Keratinocyte (primary cell): ENCODE results near the gene ACAP3. TPM values are rescaled to one million over a fixed set of nuclear protein-coding genes. Genes with fewer than 3 reads are reported as not detected.

Experiments used
- DNase-seq: peaks from one replicate; pipeline ENCODE4 v3.0.0-alpha.2; 2011; ENCODE audit warnings: low read depth, missing footprints, low spot score
- FAIRE-seq: peaks from 2 replicates; lab custom pipeline; 2011; peaks lifted over from hg19 to GRCh38; lab: Jason Lieb, UNC
- H2AFZ ChIP-seq: 2 replicates; pipeline ENCODE4 v1.6.0; 2012; ENCODE audit warnings: low read length, control low read depth, inconsistent platforms; ENCODE audit not compliant: control insufficient read depth
- H3K27ac ChIP-seq: 2 replicates; pipeline ENCODE4 v1.5.1; 2011; ENCODE audit warnings: low read length; ENCODE audit not compliant: control insufficient read depth, insufficient read depth
- H3K27me3 ChIP-seq: 3 replicates; pipeline ENCODE4 v1.6.0; 2011; ENCODE audit warnings: low read length; ENCODE audit not compliant: control insufficient read depth, insufficient read depth; ENCODE audit errors: extremely low read depth
- H3K36me3 ChIP-seq, 2 experiments: 2 replicates in 1 of 2; 3 replicates in 1 of 2; pipeline ENCODE4 v1.5.1; 2011; ENCODE audit warnings: low read length in 2 of 2, mild to moderate bottlenecking in 1 of 2; ENCODE audit not compliant: control insufficient read depth in 2 of 2, insufficient read depth in 2 of 2; ENCODE audit errors: extremely low read depth in 1 of 2
- H3K4me1 ChIP-seq: 3 replicates; pipeline ENCODE4 v1.5.1; 2011; ENCODE audit warnings: low read length; ENCODE audit not compliant: control insufficient read depth, insufficient read depth; ENCODE audit errors: extremely low read depth
- H3K4me2 ChIP-seq: 3 replicates; pipeline ENCODE4 v1.6.0; 2011; ENCODE audit warnings: low read depth, low read length; ENCODE audit not compliant: control insufficient read depth, insufficient read depth; ENCODE audit errors: extremely low read depth
- H3K4me3 ChIP-seq, 3 experiments: fragments of 200-600 bp in 1 of 3; sonication (generic) in 1 of 3; 2 replicates in 2 of 3; 3 replicates in 1 of 3; pipeline ENCODE4 v1.5.1; 2011 to 2016; ENCODE audit warnings: low read length in 3 of 3, mild to moderate bottlenecking in 3 of 3, control low read depth in 2 of 3, inconsistent platforms in 1 of 3, low read depth in 1 of 3, mixed read lengths in 1 of 3, mixed run types in 1 of 3, moderate library complexity in 1 of 3; ENCODE audit not compliant: control insufficient read depth in 2 of 3, insufficient read depth in 2 of 3; ENCODE audit errors: extremely low read depth in 1 of 3
- H3K79me2 ChIP-seq: 2 replicates; pipeline ENCODE4 v1.6.0; 2012; ENCODE audit warnings: low read length; ENCODE audit not compliant: control insufficient read depth, insufficient read depth
- H3K9ac ChIP-seq: 3 replicates; pipeline ENCODE4 v1.6.0; 2011; ENCODE audit warnings: low read length; ENCODE audit not compliant: control insufficient read depth, insufficient read depth; ENCODE audit errors: extremely low read depth
- H3K9me1 ChIP-seq: 3 replicates; pipeline ENCODE4 v1.6.0; 2011; ENCODE audit warnings: low read length; ENCODE audit not compliant: control insufficient read depth, insufficient read depth; ENCODE audit errors: extremely low read depth
- H3K9me3 ChIP-seq: 2 replicates; pipeline ENCODE4 v1.5.1; 2012; ENCODE audit warnings: low read depth, low read length; ENCODE audit not compliant: control insufficient read depth
- H4K20me1 ChIP-seq: 3 replicates; pipeline ENCODE4 v1.6.0; 2011; ENCODE audit warnings: low read length; ENCODE audit not compliant: control insufficient read depth, insufficient read depth; ENCODE audit errors: extremely low read depth
- CTCF ChIP-seq, 3 experiments: IDR thresholded peaks in 1 of 3; conservative IDR thresholded peaks in 1 of 3; optimal IDR thresholded peaks in 1 of 3; 2 replicates in 2 of 3; 3 replicates in 1 of 3; pipeline versions ENCODE3 to v1.5.1; 2011; ENCODE audit warnings: low read length in 3 of 3, mild to moderate bottlenecking in 3 of 3, moderate library complexity in 2 of 3, control low read depth in 1 of 3, inconsistent platforms in 1 of 3; ENCODE audit not compliant: insufficient read depth in 2 of 3; ENCODE audit errors: extremely low read depth in 1 of 3
- EZH2 ChIP-seq: IDR thresholded peaks from one replicate; pipeline ENCODE4 v1.6.1; 2012; ENCODE audit warnings: inconsistent platforms, mild to moderate bottlenecking, low read length, moderate library complexity
- dilution Hi-C: fragments of 300-500 bp; cut with MboI; formaldehyde crosslinking; loops from one replicate; pipeline ENCODE4 v1.7.0; 2020; ENCODE audit warnings: low sequenced_read_pairs; ENCODE audit not compliant: extremely low pct_ligation_motif_present
- polyA plus RNA-seq, 5 experiments: library from polyadenylated mRNA; depleted of rRNA in 3 of 5; stranded (reverse) in 3 of 5; stranded (forward) in 1 of 5; unstranded in 1 of 5; fragments of >200 nt; gene quantifications; 1 replicate in 1 of 5; 2 replicates in 3 of 5; 3 replicates in 1 of 5; pipeline versions ENCODE4 v1.2.1 to v1.2.3, GENCODE V29; 2011 to 2012; ENCODE audit warnings: missing spikeins in 2 of 5, low read depth in 1 of 5, low replicate concordance in 1 of 5

Gene ACAP3
- polyA plus RNA-seq, 1 donor (not counting 4 experiments of a cell fraction or from before 2014, with no cell fraction given) = 17.4 TPM

DNA sequence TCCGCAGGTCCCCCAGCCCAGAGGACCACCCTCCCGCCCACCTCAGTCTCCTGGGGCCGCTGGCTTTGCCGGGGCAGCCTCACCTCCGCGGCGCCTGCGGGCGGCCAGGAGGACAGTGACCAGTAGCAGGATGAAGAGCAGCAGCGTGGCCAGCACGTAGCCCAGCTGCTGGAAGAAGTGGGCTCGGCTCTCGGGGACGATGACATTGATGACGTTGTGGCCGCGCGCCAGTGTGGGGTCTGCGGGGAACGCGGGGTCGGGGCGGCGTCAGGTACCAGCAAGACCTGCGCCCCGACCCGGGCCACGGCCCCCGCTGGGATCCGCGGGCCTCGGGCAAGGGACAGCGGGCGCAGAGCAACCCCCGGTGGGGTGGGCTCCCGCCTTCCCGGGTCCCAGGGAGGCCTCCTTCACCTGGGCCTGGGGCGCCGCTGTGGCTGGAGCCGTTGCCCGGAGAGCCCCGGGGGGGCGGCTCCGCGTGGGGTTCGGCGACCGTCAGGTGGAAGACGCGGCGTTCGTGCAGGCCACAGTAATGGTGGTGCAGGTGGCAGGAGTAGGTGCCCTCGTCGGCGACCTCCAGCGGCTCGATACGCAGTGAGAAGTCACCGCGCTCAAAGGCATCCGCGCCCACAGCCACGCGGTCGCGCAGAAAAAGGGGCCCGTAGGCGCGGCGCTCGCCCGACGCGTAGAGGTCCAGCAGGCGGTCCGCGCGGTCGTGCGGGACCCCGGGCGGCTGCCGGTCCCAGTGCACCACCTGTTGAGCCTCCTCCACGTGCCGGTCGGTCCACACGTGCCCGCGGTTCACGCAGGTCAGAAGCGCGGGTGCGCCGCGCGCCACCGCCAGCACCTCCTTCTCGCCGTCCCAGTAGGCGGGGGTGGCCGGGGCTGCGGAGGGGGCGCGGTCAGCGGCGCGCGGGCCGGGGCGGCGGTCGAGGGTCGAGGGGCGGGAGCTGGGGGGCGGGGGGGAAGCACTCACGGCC is 46.8 kb upstream of the ACAP3 start:
- H3K79me2 ChIP-seq = no peaks in the 10 kb centered on the region
- H3K27ac ChIP-seq = no peak overlapping the region
- H3K4me2 ChIP-seq = no peak overlapping the region

GRCh38 chr1:1353389-1354151 is 45.8 kb upstream of the ACAP3 start:
- H4K20me1 ChIP-seq = no peaks in the 10 kb centered on the region
- H3K27ac ChIP-seq = no peak overlapping the region
- H3K27me3 ChIP-seq = peaks cover 8% of the 10 kb centered on the region
- H3K9me3 ChIP-seq = no peaks in the 10 kb centered on the region
- H3K4me2 ChIP-seq = no peak overlapping the region
- no peak for TF ChIP-seq EZH2
- no peak for TF ChIP-seq CTCF (optimal IDR thresholded peaks at IDR 0.05 in 1 of 3, IDR thresholded peaks at IDR 0.05 in 1 of 3, conservative IDR thresholded peaks at IDR 0.05 in 1 of 3; ENCODE audit: extremely low read depth in 1 of 3, insufficient read depth in 2 of 3, low read length in 3 of 3)
- DNase-seq = no peak
- no peak overlapping the region for H2AFZ ChIP-seq
- peaks cover 6% of the 10 kb centered on the region for H3K4me1 ChIP-seq
- H3K79me2 ChIP-seq = peaks cover 3% of the 10 kb centered on the region
- H3K9me1 ChIP-seq = no peaks in the 10 kb centered on the region
- H3K4me3 ChIP-seq = no peak overlapping the region
- FAIRE-seq = no peak
- H3K36me3 ChIP-seq = no peaks in the 10 kb centered on the region
- H3K9ac ChIP-seq = no peak overlapping the region
- dilution Hi-C loops = no loop called here

More for the DNA sequence above, 46.8 kb upstream of the ACAP3 start:
- H3K9ac ChIP-seq = no peak overlapping the region
- TF ChIP-seq CTCF (optimal IDR thresholded peaks at IDR 0.05 in 1 of 3, IDR thresholded peaks at IDR 0.05 in 1 of 3, conservative IDR thresholded peaks at IDR 0.05 in 1 of 3; ENCODE audit: extremely low read depth in 1 of 3, insufficient read depth in 2 of 3, low read length in 3 of 3) (no peak), EZH2 (no peak)
- H4K20me1 ChIP-seq = no peaks in the 10 kb centered on the region
- DNase-seq (no peak), FAIRE-seq (no peak)
- H3K27me3 ChIP-seq = peaks cover 8% of the 10 kb centered on the region
- no peaks in the 10 kb centered on the region for H3K9me1 ChIP-seq
- no peaks in the 10 kb centered on the region for H3K36me3 ChIP-seq
- no peaks in the 10 kb centered on the region for H3K9me3 ChIP-seq
- dilution Hi-C loops = no loop called here
- no peak overlapping the region for H2AFZ ChIP-seq
- no peak overlapping the region for H3K4me3 ChIP-seq
- peaks cover 9% of the 10 kb centered on the region for H3K4me1 ChIP-seq
